Measurements from ENCODE around the gene MIPOL1.

DNA sequence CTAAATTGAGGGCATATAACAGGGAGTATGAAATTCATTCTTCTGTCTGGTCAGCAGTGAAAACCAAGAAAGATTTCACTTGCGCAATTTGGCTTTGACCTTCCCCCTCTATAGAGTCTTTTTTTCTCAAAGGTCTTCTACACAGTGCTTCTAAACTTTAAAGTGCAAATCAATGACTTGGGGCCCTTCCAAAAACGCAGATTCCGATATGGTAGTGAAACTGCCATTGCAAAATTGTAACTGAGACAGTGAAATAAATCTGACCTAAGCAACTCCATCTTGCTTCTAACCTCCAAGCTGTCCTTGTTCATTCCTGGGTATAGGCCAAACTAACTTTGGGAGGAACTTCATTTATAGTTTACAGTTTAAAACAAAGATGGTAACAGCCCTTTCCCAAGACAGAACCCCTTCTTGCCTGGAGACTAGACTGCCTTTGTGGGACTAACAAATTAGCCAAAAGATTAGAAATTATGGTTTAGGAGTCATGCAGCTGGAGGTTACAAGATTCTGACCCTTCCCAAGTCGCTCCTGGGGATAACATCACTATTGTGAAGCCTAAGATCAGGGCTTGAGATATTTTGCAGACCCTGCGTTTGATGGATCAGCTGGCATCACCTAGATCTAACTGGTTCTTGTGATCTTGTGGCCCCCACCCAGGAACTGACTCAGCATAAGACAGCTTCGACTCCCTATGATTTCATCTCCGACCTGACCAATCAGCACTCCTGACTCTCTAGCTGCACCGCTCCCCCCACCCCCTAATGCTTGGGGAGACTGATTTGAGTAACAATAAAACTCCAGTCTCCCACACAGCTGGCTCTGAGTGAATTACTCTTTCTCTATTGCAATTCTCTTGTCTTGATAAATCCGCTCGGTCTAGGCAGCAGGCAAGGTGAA is 30.3 kb upstream of the MIPOL1 start:
- TF ChIP-seq, protein P1, sequence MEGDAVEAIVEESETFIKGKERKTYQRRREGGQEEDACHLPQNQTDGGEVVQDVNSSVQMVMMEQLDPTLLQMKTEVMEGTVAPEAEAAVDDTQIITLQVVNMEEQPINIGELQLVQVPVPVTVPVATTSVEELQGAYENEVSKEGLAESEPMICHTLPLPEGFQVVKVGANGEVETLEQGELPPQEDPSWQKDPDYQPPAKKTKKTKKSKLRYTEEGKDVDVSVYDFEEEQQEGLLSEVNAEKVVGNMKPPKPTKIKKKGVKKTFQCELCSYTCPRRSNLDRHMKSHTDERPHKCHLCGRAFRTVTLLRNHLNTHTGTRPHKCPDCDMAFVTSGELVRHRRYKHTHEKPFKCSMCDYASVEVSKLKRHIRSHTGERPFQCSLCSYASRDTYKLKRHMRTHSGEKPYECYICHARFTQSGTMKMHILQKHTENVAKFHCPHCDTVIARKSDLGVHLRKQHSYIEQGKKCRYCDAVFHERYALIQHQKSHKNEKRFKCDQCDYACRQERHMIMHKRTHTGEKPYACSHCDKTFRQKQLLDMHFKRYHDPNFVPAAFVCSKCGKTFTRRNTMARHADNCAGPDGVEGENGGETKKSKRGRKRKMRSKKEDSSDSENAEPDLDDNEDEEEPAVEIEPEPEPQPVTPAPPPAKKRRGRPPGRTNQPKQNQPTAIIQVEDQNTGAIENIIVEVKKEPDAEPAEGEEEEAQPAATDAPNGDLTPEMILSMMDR (IDR thresholded peaks at IDR 0.05) = no peak
- TF ChIP-seq POLR2A (IDR thresholded peaks at IDR 0.05) (no peak), EP300 (IDR thresholded peaks at IDR 0.05) (no peak)

Data from ovary (tissue), 3 donors.